ENCODE results near the gene ITGB1BP1.

GRCh38 chr2:9354318-9354717 lies 69.0 kb downstream of the ITGB1BP1 start:
- TF ChIP-seq MYC (CRISPR knock-in tag; IDR thresholded peaks at IDR 0.05; ENCODE audit: borderline replicate concordance) (no peak), EHMT2 (IDR thresholded peaks at IDR 0.05; ENCODE audit: borderline replicate concordance, low read depth, low read length) (no peak), TOPORS (CRISPR knock-in tag; IDR thresholded peaks at IDR 0.05) (no peak), CTCF (CRISPR knock-in tag; IDR thresholded peaks at IDR 0.05) (no peak), TCF7 (IDR thresholded peaks at IDR 0.05; ENCODE audit: low read depth) (no peak), ZBTB7A (CRISPR knock-in tag; IDR thresholded peaks at IDR 0.05) (no peak), FOXA1 (IDR thresholded peaks at IDR 0.05) (no peak), FOXA1 (CRISPR knock-in tag; IDR thresholded peaks at IDR 0.05) (no peak), ZNF12 (CRISPR knock-in tag; IDR thresholded peaks at IDR 0.05) (no peak), ZNF609 (CRISPR knock-in tag; IDR thresholded peaks at IDR 0.05; ENCODE audit: borderline replicate concordance) (no peak), SP1 (IDR thresholded peaks at IDR 0.05) (no peak), SP1 (CRISPR knock-in tag; IDR thresholded peaks at IDR 0.05) (no peak), FOSL2 (CRISPR knock-in tag; IDR thresholded peaks at IDR 0.05) (no peak)

Data from HepG2 (cell line).